ENCODE results near the gene ANKS6.

ANKS6 gene

DNA sequence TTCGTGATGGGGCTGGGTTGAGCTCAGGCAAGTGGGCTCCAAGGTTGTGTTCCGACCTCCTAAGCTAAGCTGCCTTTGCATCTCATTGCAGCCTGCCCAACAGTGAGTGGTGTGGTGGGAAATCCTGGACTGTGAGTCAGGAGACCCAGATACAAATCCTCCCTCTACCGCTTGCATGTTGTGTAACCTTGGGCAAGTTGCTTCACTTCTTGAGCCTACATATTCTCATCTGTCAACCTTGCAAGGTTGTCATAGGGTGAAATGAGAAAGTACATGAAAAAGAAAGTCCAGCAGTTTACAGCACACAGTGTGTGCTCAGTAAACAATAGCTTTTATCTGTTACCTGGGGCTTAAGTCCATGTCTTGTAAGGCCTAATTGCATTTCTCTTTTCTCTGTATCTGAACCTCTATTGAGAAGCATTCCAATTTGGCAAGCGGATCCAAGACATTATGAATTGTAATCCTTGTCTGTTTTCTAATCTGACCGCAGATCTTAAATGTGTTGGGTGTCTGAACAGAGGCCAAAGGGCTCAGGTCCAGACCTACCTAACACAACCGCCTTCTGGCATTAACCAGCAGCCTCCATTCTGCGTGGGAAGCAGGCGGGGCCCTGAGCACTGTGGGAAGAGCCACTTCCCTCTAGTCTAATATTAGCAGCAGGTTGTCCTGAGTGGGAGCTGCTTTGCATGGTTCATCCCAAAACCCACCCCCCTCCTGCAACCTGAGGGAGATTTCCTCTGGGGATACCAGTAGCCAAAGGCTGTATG lies 9.3 kb upstream of the ANKS6 start:
- ATAC-seq (ENCODE audit: insufficient read depth, low read depth), result no peak
- no peaks in the 10 kb centered on the region for H3K9me3 ChIP-seq (ENCODE audit: insufficient read depth, low read length, severe bottlenecking)
- TF ChIP-seq CTCF (IDR thresholded peaks at IDR 0.05; ENCODE audit: borderline replicate concordance, extremely low read depth, low read length, poor library complexity, severe bottlenecking), result no peak
- TF ChIP-seq EZH2 (IDR thresholded peaks at IDR 0.05; ENCODE audit: borderline replicate concordance, low read depth, low read length, severe bottlenecking), result no peak
- no peak for DNase-seq
- no peak overlapping the region for H2AFZ ChIP-seq (ENCODE audit: low read depth, low read length)
- H3K4me2 ChIP-seq (ENCODE audit: insufficient read depth, low read length), result no peak overlapping the region
- H3K4me3 ChIP-seq (ENCODE audit: low read depth in 1 of 2, low read length in 2 of 2), result no peak overlapping the region
- H3K27me3 ChIP-seq (ENCODE audit: insufficient read depth, low read length, poor library complexity), result peaks cover 34% of the 10 kb centered on the region
- H3K27ac ChIP-seq (ENCODE audit: low read length), result no peak overlapping the region
- H3K36me3 ChIP-seq (ENCODE audit: insufficient read depth, low read length), result no peaks in the 10 kb centered on the region
- no peak overlapping the region for H3K9ac ChIP-seq (ENCODE audit: low read depth, low read length)
- no peaks in the 10 kb centered on the region for H3K4me1 ChIP-seq (ENCODE audit: insufficient read depth, low read length)
- no peaks in the 10 kb centered on the region for H3K79me2 ChIP-seq (ENCODE audit: insufficient read depth, low read length)
- H4K20me1 ChIP-seq (ENCODE audit: insufficient read depth, low read length), result no peaks in the 10 kb centered on the region

DNA sequence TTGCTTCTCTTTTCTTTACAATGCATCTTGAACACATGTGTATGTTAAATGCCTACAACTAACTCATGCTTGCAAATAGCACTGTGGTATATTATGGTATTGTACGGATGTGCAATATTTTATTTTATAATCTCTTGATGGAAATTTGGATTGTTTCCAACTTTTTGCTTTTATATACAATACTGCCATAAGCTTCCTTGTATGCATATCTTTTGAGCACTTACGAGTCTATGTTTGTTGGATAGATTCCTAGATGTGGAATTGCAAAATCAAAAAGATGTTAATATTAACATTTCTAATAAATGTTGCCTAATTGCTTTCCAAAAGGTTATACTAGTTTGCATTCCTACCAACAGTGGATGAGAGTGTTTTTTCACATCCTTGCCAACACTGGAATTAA lies 7.7 kb upstream of the ANKS6 start:
- H3K9ac ChIP-seq (ENCODE audit: low read depth, low read length), result no peak overlapping the region
- no peak for TF ChIP-seq CTCF (IDR thresholded peaks at IDR 0.05; ENCODE audit: borderline replicate concordance, extremely low read depth, low read length, poor library complexity, severe bottlenecking)
- TF ChIP-seq EZH2 (IDR thresholded peaks at IDR 0.05; ENCODE audit: borderline replicate concordance, low read depth, low read length, severe bottlenecking), result no peak

DNA sequence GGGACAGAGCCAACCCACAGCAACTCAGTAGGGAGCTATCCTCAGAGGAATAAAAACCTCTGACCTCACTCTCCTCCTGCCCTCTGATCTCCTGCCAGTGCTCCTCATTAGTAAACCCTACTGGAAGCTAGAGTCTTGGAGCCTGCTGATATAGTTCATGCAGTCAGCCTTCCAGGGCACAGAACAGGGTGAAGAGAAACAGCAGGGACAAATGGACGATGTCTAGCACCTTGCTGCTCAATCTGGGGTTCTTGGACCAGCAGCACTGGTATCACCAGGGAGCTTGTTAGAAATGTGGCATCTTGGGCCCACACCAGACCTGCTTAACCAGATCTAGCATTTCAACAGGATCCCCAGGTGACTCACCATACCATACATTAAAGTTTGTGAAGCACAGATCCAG lies 5.6 kb upstream of the ANKS6 start:
- TF ChIP-seq EZH2 (IDR thresholded peaks at IDR 0.05; ENCODE audit: borderline replicate concordance, low read depth, low read length, severe bottlenecking), result no peak
- no peak for TF ChIP-seq CTCF (IDR thresholded peaks at IDR 0.05; ENCODE audit: borderline replicate concordance, extremely low read depth, low read length, poor library complexity, severe bottlenecking)
- ATAC-seq (ENCODE audit: insufficient read depth, low read depth) (no peak), DNase-seq (no peak)
- Histone ChIP-seq H3K4me3 (ENCODE audit: low read depth in 1 of 2, low read length in 2 of 2) (no peak overlapping the region), H3K36me3 (ENCODE audit: insufficient read depth, low read length) (no peaks in the 10 kb centered on the region), H3K4me2 (ENCODE audit: insufficient read depth, low read length) (no peak overlapping the region), H2AFZ (ENCODE audit: low read depth, low read length) (no peak overlapping the region), H3K4me1 (ENCODE audit: insufficient read depth, low read length) (no peaks in the 10 kb centered on the region), H3K9me3 (ENCODE audit: insufficient read depth, low read length, severe bottlenecking) (no peaks in the 10 kb centered on the region), H4K20me1 (ENCODE audit: insufficient read depth, low read length) (no peaks in the 10 kb centered on the region), H3K27me3 (ENCODE audit: insufficient read depth, low read length, poor library complexity) (peaks cover 17% of the 10 kb centered on the region), H3K9ac (ENCODE audit: low read depth, low read length) (no peak overlapping the region), H3K79me2 (ENCODE audit: insufficient read depth, low read length) (no peaks in the 10 kb centered on the region), H3K27ac (ENCODE audit: low read length) (no peak overlapping the region)

More for the DNA sequence above, 7.7 kb upstream of the ANKS6 start:
- Histone ChIP-seq H2AFZ (ENCODE audit: low read depth, low read length) (no peak overlapping the region), H3K4me1 (ENCODE audit: insufficient read depth, low read length) (no peaks in the 10 kb centered on the region), H3K9me3 (ENCODE audit: insufficient read depth, low read length, severe bottlenecking) (no peaks in the 10 kb centered on the region), H3K27ac (ENCODE audit: low read length) (no peak overlapping the region), H3K36me3 (ENCODE audit: insufficient read depth, low read length) (no peaks in the 10 kb centered on the region), H3K27me3 (ENCODE audit: insufficient read depth, low read length, poor library complexity) (peaks cover 30% of the 10 kb centered on the region), H3K4me2 (ENCODE audit: insufficient read depth, low read length) (no peak overlapping the region), H3K4me3 (ENCODE audit: low read depth in 1 of 2, low read length in 2 of 2) (no peak overlapping the region), H3K79me2 (ENCODE audit: insufficient read depth, low read length) (no peaks in the 10 kb centered on the region), H4K20me1 (ENCODE audit: insufficient read depth, low read length) (no peaks in the 10 kb centered on the region)
- DNase-seq (no peak), ATAC-seq (ENCODE audit: insufficient read depth, low read depth) (no peak)

All from DND-41 (cell line).